Measurements from ENCODE around the gene TAOK2.
"Not testable (repeated sequence)": the region's sequence is repeated elsewhere in the genome, so short reads cannot be mapped to it uniquely, and the experiment has no call there.

TAOK2 gene

GRCh38 chr16:30004811-30005242 lies 31.2 kb downstream of the TAOK2 start:
- DNase-seq, result no peak

DNA sequence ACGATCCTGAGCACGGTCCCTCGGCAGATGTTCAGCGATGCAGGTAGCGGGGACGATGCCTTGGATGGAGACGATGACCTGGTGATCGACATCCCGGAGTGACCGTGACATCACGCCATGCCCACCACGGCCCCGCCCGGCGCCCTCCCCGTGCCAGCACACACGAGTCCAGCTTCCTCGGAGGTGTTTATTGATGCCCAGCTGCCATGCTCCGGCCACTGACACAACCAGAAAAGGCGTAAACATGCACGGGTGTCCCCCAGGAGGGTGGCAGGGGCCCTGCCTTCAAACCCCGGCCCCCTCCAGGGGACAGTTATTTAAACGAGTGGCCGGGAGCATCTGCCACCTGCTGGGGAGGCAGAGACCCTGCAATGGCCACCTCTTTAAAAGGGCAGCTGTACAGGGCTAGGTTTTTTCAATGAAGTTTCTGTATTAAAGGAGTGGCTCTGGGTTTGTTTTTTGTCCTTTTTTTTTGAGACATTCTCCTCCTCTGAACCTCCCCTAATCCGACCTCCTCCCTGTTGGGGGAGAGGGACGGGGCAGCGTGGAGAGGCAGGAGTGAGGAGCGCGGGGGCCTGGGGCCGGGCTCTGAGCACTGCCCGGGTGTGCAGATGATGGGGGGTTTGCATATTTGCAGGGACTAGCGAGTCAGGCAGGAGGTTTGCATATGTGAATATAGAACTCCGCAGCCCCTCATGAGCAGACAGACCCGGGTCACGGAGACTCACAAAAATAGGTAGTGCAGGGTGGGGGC lies 31.9 kb downstream of the TAOK2 start:
- DNase-seq, result peak; percentile 30

DNA sequence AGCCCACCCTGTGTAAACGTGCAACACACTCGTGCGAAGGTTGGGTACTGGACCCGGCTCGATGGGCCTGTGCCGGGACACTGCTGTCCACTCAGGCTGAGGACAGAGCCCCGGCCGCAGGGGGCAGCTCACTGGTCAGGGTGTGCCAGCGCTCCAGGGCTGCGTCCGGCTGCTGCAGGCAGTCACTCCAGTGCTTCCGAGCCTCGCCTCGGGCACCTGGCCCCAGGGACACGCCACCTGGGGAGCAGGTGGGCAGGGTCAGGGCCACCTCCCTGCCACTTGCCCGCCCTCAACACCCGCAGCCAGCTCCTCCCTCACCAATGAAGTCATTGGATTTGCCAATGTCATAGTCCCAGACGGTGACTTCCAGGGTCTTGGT lies 32.4 kb downstream of the TAOK2 start:
- no peak for DNase-seq

- no peak for DNase-seq
These were observed 33.1 kb downstream of the TAOK2 start for GRCh38 chr16:30006659-30007377.

- DNase-seq, result no peak
These were observed 33.8 kb downstream of the TAOK2 start for GRCh38 chr16:30007378-30007895.

- no peak for DNase-seq
These were observed 35.6 kb downstream of the TAOK2 start for GRCh38 chr16:30009085-30009862.

DNA sequence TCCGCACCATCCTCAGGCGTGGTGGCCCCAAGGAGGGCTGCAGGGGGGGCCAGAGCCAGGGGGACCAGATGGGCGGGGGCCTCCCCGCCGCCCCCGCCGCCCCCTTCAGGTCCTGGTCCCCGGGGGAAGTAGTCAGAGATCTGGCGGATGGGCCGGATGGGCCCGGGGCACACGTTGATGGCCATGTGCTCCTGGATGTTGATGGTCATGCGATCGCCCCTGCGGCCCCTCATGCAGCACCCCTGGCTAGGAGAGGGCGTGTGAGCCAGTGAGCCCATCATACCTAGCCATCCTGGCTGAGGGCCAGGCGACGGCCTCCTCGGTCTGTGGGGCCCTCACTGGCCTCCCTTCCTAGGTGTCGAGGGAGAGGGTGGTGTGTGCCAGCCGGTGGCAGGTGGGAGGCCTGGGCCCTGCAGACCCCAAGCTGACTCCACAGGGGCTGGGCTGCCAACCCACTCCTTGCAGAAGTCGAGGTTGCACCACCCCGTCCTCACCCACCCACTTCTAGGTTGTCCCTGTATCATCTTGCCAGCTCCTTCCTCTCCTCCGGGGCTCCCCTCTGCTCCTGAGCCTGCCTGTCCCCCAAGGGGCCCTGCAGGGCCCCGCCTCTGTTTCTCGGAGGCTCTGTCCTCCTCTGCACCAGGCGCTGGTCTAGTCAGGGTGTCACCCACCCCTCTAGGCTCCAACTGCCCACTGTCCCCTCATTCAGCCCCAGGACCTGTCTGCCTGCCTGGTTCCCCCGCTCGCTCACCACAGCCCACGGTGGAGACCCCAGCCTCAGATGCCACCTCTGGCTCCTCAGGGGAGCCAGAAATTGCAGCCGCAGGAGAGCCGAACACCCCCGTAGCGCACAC lies 36.5 kb downstream of the TAOK2 start:
- no peak for DNase-seq

GRCh38 chr16:30010844-30011713 lies 37.4 kb downstream of the TAOK2 start, which contains the start of gene DOC2A:
TSS of gene DOC2A (minus strand) at chr16:30011027. CDS start at chr16:30010222, 805 bp downstream.
- no peak for DNase-seq

GRCh38 chr16:30011714-30012504 lies 38.2 kb downstream of the TAOK2 start:
- DNase-seq, result no peak

GRCh38 chr16:30012598-30012997 lies 38.9 kb downstream of the TAOK2 start:
- not testable (repeated sequence) for DNase-seq

DNA sequence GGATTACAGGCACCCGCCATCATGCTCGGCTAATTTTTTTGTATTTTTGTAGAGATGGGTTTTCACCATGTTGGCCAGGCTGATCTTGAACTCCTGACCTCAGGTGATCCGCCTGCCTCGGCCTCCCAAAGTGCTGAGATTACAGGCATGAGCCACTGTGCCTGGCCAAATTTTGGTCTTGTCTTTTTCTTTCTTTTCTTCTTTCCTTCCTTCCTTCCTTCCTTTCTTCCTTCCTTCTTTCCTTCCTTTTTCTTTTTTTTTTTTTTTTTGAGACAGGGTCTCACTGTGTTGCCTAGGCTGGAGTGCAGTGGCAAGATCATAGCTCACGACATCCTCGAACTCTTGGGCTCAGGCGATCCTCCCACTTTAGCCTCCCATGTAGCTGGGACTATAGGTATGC lies 41.8 kb downstream of the TAOK2 start:
- DNase-seq, result not testable (repeated sequence)

GRCh38 chr16:30016555-30017276 lies 43.0 kb downstream of the TAOK2 start:
- DNase-seq, result no peak

DNA sequence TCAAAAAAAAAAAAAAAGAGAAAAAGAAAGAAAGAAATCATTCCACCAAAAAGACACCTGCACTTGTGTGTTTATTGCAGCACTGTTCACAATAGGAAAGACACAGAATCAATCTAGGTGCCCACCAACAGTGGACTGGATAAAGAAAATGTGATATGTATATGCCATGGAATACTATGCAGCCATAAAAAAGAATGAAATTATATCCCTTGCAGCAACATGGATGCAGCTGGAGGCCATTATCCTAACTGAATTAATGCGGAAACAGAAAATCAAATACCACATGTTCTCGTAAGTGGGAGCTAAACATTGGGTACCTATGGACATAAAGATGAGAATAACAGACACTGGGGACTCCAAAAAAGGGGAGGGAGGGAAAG lies 43.6 kb downstream of the TAOK2 start:
- DNase-seq, result no peak

GRCh38 chr16:30017937-30018336 lies 44.3 kb downstream of the TAOK2 start:
- not testable (repeated sequence) for DNase-seq

- DNase-seq, result no peak
These were observed 45.1 kb downstream of the TAOK2 start for GRCh38 chr16:30018731-30019158.

GRCh38 chr16:30022887-30023286 lies 49.2 kb downstream of the TAOK2 start, which contains the start of gene C16orf92:
TSS of gene C16orf92 (plus strand) at chr16:30023198. CDS start at chr16:30023341, 143 bp downstream.
- no peak for DNase-seq

DNA sequence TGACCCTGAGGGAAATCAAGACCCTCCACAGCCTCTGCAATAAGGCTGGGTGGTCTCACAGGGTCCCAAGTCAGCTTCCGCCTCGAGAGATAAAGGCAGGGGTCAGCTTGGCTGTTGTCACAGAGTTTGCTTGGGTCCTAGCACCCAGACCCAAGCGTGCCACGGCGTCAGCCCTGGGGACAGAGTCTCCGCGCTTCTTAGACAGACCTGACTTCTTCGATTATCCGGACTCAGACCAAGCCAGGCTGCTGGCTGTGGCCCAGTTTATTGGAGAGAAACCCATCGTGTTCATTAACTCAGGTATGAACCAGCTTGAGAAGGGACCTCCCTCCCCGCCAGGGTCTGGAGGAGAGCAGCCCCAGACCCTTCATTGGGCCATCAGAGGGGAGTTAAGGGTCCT lies 49.9 kb downstream of the TAOK2 start:
- no peak for DNase-seq

DNA sequence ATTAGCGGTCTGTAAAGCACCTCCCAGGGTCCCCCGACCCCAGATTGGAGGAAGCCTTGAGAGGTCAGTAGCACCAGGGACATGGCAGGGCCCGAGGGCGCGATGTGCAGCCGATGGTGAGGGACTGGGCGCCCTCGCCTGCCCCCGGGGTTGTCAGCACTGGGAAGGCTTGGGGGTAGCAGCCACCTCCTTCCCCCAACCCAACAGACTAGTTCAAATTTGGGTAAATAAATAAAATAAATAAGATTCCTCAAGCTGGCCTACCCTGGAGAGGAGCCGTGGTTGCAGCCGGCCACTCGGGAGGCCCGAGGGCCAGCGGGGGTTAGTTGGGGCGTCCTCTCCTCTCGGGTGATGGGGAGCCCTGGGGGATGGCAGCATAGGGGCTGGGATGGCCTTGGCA lies 50.8 kb downstream of the TAOK2 start:
- DNase-seq, result no peak

- no peak for DNase-seq
These were observed 51.5 kb downstream of the TAOK2 start for GRCh38 chr16:30025156-30025555.

DNA sequence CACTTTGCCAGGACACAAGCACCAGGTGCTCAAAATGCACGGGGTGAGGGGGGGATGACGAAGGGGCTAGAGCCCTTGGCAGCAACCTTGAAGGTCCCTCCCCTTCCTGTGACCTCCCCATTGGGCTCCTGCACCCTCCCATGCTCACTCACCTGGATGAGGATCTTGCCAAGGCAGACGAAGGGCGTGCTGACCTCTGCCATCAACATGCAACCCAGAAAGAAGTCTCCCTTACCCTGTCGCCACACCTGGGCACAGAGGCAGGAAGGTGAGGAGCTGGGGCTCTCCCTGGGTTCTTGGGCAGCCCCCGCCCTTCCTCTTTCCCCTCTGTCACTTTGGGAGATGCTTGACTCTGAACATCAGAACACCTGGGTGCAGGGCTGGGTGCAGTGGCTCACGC lies 51.9 kb downstream of the TAOK2 start:
- DNase-seq, result no peak

Data from SHP77 treated with DMSO at 0.1 percent for 48 hours (cell line).